Erythroblast (primary cell): Measurements from ENCODE around the gene TMEM212.

Source experiments
- GATA1 ChIP-seq: IDR thresholded peaks from 2 replicates; pipeline ENCODE4 v1.6.1; 2011; ENCODE audit warnings: low read depth, mild to moderate bottlenecking, control low read depth, low read length, moderate library complexity
- POLR2A ChIP-seq: IDR thresholded peaks from 2 replicates; pipeline ENCODE4 v1.6.1; 2011; ENCODE audit warnings: mild to moderate bottlenecking, low read length

GRCh38 chr3:171801738-171802589, 41.2 kb upstream of the TMEM212 start:
- TF ChIP-seq POLR2A (no peak), GATA1 (no peak)
